Kidney tubule cell (primary cell): Measurements from ENCODE around the gene CERS2.
A peak's percentile ranks its signal among the peaks of the same experiment; 100 is the strongest.
"Not testable (repeated sequence)": the region's sequence is repeated elsewhere in the genome, so short reads cannot be mapped to it uniquely, and the experiment has no call there.

ENCODE experiments used
- DNase-seq: peaks from one replicate; pipeline ENCODE4 v3.0.0-alpha.2; 2018; ENCODE audit warnings: low spot score

Gene CERS2

GRCh38 chr1:150970808-150971582 is 3.6 kb downstream of the CERS2 start:
- DNase-seq: peak; percentile 59

- no peak for DNase-seq
These were observed 5.0 kb downstream of the CERS2 start for GRCh38 chr1:150969626-150970025.

GRCh38 chr1:150968491-150968890 is 6.1 kb downstream of the CERS2 start:
- DNase-seq: no peak

GRCh38 chr1:150967936-150968335 is 6.7 kb downstream of the CERS2 start:
- no peak for DNase-seq

GRCh38 chr1:150966011-150966410 is 8.6 kb downstream of the CERS2 start:
- DNase-seq: no peak

GRCh38 chr1:150965605-150966004 is 9.0 kb downstream of the CERS2 start:
- no peak for DNase-seq

- DNase-seq: no peak
These were observed 10.5 kb downstream of the CERS2 start for GRCh38 chr1:150964164-150964489.

GRCh38 chr1:150963321-150964163 is 11.1 kb downstream of the CERS2 start:
- DNase-seq: no peak

GRCh38 chr1:150961756-150962155 is 12.9 kb downstream of the CERS2 start:
- DNase-seq: no peak

GRCh38 chr1:150960646-150961045 is 14.0 kb downstream of the CERS2 start:
- no peak for DNase-seq

- DNase-seq: no peak
These were observed 17.0 kb downstream of the CERS2 start for GRCh38 chr1:150957666-150958065.

- DNase-seq: no peak
These were observed 19.4 kb downstream of the CERS2 start for GRCh38 chr1:150955280-150955679.

GRCh38 chr1:150954708-150955107 is 19.9 kb downstream of the CERS2 start:
- DNase-seq: no peak

GRCh38 chr1:150944856-150945255 is 29.8 kb downstream of the CERS2 start:
- no peak for DNase-seq

GRCh38 chr1:150931773-150932172 is 42.9 kb downstream of the CERS2 start:
- DNase-seq: peak; percentile 10

- not testable (repeated sequence) for DNase-seq
These were observed 45.9 kb downstream of the CERS2 start for GRCh38 chr1:150928775-150929174.

- DNase-seq: no peak
These were observed 46.3 kb downstream of the CERS2 start for GRCh38 chr1:150928286-150928685.

- no peak for DNase-seq
These were observed 47.0 kb downstream of the CERS2 start for GRCh38 chr1:150927624-150928023.

GRCh38 chr1:150926097-150926741 is 48.4 kb downstream of the CERS2 start, which contains the start of gene SETDB1:
SETDB1 (plus strand) TSS chr1:150926363; CDS start chr1:150927715, 1,352 bp downstream.
- DNase-seq: peak; percentile 98

- DNase-seq: no peak
These were observed 49.6 kb downstream of the CERS2 start for GRCh38 chr1:150925080-150925479.

GRCh38 chr1:150922519-150922975 is 52.1 kb downstream of the CERS2 start:
- peak; percentile 95 for DNase-seq

GRCh38 chr1:150917387-150917786 is 57.2 kb downstream of the CERS2 start:
- no peak for DNase-seq
